RWPE2 (cell line): Measurements from ENCODE around the gene YJU2.
A peak's percentile ranks its signal among the peaks of the same experiment; 100 is the strongest.
"Not testable (repeated sequence)": the region's sequence is repeated elsewhere in the genome, so short reads cannot be mapped to it uniquely, and the experiment has no call there.

Experiments
- ATAC-seq: fragments of 200-7000 bp; cut with Tn5 transposase; 3 replicates; pipeline ENCODE4 v1.9.1; 2021; ENCODE audit warnings: low read depth
- DNase-seq: peaks from one replicate; pipeline ENCODE4 v3.0.0-alpha.2; 2020; ENCODE audit warnings: low spot score
- H3K27ac ChIP-seq: fragments of 450-650 bp; 2 replicates; pipeline ENCODE4 v1.5.1; 2017; ENCODE audit warnings: mild to moderate bottlenecking; ENCODE audit not compliant: poor library complexity, severe bottlenecking
- H3K27me3 ChIP-seq: fragments of 250-450 bp; sonication (Bioruptor Pico); 2 replicates; pipeline ENCODE4 v1.5.1; 2021; ENCODE audit warnings: mild to moderate bottlenecking, moderate library complexity; ENCODE audit not compliant: insufficient read depth, poor library complexity, severe bottlenecking
- H3K36me3 ChIP-seq: fragments of 250-450 bp; sonication (Bioruptor Pico); 2 replicates; pipeline ENCODE4 v1.5.1; 2020; ENCODE audit warnings: low read depth, mild to moderate bottlenecking, moderate library complexity
- H3K4me1 ChIP-seq: fragments of 250-450 bp; sonication (Bioruptor Pico); 2 replicates; pipeline ENCODE4 v1.5.1; 2021; ENCODE audit warnings: mild to moderate bottlenecking, moderate library complexity; ENCODE audit not compliant: insufficient read depth, poor library complexity, severe bottlenecking
- H3K4me3 ChIP-seq: fragments of 250-450 bp; sonication (Bioruptor Pico); 2 replicates; pipeline ENCODE4 v1.5.1; 2021; ENCODE audit warnings: mild to moderate bottlenecking, moderate library complexity; ENCODE audit not compliant: severe bottlenecking
- H3K9me3 ChIP-seq: fragments of 250-450 bp; sonication (Bioruptor Pico); 2 replicates; pipeline ENCODE4 v1.5.1; 2021; ENCODE audit warnings: mild to moderate bottlenecking, moderate library complexity; ENCODE audit not compliant: severe bottlenecking
- TF ChIP-seq, protein P1 (sequence below): fragments of 450-650 bp; IDR thresholded peaks from one replicate; pipeline ENCODE4 v1.5.1; 2017; ENCODE audit warnings: mild to moderate bottlenecking, moderate library complexity; ENCODE audit not compliant: poor library complexity, severe bottlenecking

YJU2 gene

DNA sequence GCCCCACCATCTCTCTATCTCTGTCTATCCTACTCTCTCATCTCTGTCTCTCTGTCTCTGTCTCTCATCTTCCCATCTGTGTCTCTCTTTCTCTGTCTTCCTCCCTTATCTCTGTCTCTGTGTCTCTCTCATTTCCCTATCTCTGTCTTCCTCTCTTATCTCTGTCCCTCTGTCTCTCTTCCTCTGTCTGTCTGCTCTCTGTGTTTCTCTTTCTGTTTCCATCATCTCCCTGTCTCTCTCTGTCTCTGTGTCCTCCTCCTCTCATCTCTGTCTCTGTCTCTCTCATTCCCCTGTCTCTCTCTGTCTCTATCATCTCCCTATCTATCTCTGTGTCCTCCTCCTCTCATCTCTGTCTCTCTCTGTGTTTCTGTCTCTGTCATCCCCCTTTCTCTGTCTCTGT is 19.1 kb upstream of the YJU2 start:
- ATAC-seq (no peak), DNase-seq (no peak)
- H3K36me3 ChIP-seq, result no peaks in the 10 kb centered on the region
- H3K4me1 ChIP-seq, result no peaks in the 10 kb centered on the region
- H3K9me3 ChIP-seq, result no peaks in the 10 kb centered on the region
- TF ChIP-seq, protein P1, sequence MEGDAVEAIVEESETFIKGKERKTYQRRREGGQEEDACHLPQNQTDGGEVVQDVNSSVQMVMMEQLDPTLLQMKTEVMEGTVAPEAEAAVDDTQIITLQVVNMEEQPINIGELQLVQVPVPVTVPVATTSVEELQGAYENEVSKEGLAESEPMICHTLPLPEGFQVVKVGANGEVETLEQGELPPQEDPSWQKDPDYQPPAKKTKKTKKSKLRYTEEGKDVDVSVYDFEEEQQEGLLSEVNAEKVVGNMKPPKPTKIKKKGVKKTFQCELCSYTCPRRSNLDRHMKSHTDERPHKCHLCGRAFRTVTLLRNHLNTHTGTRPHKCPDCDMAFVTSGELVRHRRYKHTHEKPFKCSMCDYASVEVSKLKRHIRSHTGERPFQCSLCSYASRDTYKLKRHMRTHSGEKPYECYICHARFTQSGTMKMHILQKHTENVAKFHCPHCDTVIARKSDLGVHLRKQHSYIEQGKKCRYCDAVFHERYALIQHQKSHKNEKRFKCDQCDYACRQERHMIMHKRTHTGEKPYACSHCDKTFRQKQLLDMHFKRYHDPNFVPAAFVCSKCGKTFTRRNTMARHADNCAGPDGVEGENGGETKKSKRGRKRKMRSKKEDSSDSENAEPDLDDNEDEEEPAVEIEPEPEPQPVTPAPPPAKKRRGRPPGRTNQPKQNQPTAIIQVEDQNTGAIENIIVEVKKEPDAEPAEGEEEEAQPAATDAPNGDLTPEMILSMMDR, result no peak
- H3K27ac ChIP-seq, result no peak overlapping the region
- H3K4me3 ChIP-seq, result no peak overlapping the region
- H3K27me3 ChIP-seq, result no peaks in the 10 kb centered on the region

DNA sequence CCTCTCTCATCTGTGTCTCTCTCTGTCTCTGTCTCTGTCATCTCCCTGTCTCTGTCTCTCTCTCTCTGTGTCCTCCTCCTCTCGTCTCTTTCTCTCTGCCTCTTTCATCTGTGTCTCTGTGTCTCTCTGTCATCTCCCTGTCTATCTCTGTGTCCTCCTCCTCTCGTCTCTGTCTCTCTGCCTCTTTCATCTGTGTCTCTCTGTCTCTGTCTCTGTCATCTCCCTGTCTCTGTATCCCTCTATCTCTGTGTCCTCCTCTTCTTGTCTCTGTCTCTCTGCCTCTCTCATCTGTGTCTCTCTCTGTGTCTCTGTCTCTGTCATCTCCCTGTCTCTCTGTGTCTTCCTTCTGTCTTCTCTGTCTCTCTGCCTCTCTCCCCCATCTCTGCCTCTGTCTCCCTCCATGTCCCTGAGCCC is 18.1 kb upstream of the YJU2 start:
- Histone ChIP-seq H3K9me3 (no peaks in the 10 kb centered on the region), H3K27me3 (no peaks in the 10 kb centered on the region), H3K27ac (no peak overlapping the region), H3K4me3 (no peak overlapping the region), H3K36me3 (no peaks in the 10 kb centered on the region), H3K4me1 (no peaks in the 10 kb centered on the region)
- no peak for ATAC-seq
- DNase-seq, result no peak
- TF ChIP-seq, protein P1, result no peak

DNA sequence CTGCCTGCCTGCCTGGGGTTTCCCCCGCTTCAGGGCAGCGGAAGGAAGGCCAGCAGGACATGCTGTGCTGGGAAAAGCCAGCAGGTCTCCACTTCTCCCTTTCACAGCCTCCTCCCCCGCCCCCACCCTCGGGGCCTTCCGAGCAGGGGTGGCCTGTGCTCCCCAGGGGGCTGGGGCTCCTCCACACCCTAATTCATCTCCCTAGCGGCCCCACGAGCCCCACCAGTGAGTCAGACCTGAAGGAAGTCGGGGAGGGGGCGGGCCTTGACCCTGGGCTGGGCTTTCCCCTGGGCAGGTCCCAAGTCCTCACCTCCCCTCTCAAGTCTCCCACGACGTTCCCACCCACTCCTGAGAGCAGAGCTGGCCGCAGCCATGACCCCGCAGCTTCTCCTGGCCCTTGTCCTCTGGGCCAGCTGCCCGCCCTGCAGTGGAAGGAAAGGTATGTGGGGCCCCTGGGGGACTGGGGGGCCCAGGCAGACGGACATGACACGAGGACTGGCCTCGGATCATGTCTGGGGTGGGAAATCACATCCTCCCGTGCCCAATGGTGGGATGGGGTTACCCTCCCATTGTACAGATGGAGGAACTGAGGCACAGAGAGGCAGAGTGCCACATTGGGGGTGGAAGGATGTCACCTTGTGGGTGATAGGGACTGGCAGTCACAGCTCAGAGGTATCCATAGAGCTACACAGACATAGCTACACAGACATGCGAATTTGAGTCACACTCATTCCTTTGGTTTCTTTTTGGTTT is 17.5 kb upstream of the YJU2 start, which contains the start of gene EBI3:
TSS of gene EBI3 (plus strand) at position 345 of the 753 bp plus-strand sequence. CDS start at position 373, 28 bp downstream.
- H3K4me3 ChIP-seq, result no peak within 1 kb of the TSS
- TF ChIP-seq, protein P1, result no peak
- H3K4me1 ChIP-seq, result no peaks in the 10 kb centered on the region
- H3K27me3 ChIP-seq, result no peaks in the 10 kb centered on the region
- H3K9me3 ChIP-seq, result no peaks in the 10 kb centered on the region
- ATAC-seq (peak; percentile 60), DNase-seq (no peak)
- H3K36me3 ChIP-seq, result no peaks in the 10 kb centered on the region
- H3K27ac ChIP-seq, result no peak within 1 kb of the TSS

DNA sequence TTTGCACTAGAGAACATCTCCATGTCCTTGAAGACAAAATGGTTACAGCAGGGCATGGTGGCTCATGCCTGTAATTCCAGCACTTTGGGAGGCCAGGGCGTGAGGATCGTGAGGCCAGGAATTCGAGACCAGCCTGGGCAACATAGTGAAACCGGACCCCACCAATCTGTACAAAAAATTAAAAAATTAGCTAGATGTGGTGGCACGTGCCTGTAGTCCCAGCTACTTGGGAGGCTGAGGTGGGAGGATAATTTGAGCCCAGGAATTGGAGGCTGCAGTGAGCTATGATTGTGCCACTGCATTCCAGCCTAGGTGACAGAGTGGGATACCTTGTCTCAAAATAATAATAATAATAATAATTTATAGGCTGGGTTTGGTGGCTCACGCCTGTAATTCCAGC is 16.6 kb upstream of the YJU2 start:
- not testable (repeated sequence) for H3K36me3 ChIP-seq, H3K4me1 ChIP-seq, ATAC-seq, H3K27me3 ChIP-seq, H3K27ac ChIP-seq, H3K9me3 ChIP-seq, DNase-seq, H3K4me3 ChIP-seq

DNA sequence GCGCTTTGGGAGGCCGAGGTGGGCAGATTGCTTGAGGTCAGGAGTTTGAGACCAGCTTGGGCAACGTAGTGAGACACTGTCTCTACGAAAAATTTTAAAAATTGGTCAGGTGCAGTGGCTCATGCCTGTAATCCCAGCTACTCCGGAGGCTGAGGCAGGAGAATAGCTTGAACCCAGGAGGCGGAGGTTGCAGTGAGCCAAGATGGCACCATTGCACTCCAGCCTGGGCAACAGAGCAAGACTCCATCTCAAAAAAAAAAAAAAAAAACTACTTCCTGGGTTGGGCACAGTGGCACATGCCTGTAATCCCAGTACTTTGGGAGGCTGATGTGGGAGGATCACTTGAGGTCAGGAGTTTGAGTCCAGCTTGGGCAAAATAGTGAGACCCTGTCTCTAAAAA is 15.4 kb upstream of the YJU2 start:
- ATAC-seq, H3K27ac ChIP-seq, H3K27me3 ChIP-seq, H3K4me3 ChIP-seq, H3K9me3 ChIP-seq, H3K36me3 ChIP-seq, H3K4me1 ChIP-seq, DNase-seq: not testable (repeated sequence)

DNA sequence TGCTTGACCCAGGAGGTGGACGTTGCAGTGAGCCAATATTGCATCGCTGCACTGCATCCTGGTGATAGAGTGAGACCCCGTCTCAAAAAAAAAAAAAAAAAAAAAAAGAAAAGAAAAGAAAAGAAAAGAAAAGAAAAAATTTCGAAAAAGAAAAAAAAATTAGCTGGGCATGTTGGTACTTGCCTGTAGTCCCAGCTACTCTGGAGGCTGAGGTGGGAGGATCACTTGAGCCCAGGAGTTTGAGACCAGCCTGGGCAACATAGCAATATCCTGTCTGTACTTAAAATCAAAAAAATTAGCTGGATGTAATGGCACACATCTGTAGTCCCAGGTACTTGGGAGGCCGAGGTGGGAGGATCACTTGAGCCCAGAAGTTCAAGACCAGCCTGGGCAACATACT is 14.7 kb upstream of the YJU2 start:
- H3K4me3 ChIP-seq, H3K36me3 ChIP-seq, H3K4me1 ChIP-seq, ATAC-seq, H3K27ac ChIP-seq, DNase-seq, H3K9me3 ChIP-seq, H3K27me3 ChIP-seq: not testable (repeated sequence)
